GM18861 (cell line): ENCODE measurements around the gene ATP1A2.

Source experiments
- ATAC-seq: cut with Tn5 transposase; IDR thresholded peaks from one replicate; pipeline ENCODE4 v1.9.1; 2021; ENCODE audit not compliant: unreplicated experiment

The ATP1A2 gene

GRCh38 chr1:160115545-160116282 is at the start of gene ATP1A2:
Gene ATP1A2, plus strand, starts transcription at chr1:160115759. Its CDS starts 103 bp downstream, at chr1:160115862.
- no peak for ATAC-seq

- ATAC-seq = no peak
Measured at GRCh38 chr1:160066829-160067745, 48.5 kb upstream of the ATP1A2 start.

- no peak for ATAC-seq
Measured at GRCh38 chr1:160068225-160068624, 47.3 kb upstream of the ATP1A2 start.

- no peak for ATAC-seq
Measured at GRCh38 chr1:160069460-160070231, 45.9 kb upstream of the ATP1A2 start, which contains the start of gene KCNJ10. Gene KCNJ10, minus strand, starts transcription at chr1:160070160. Its CDS starts 27,628 bp downstream, at chr1:160042532.

GRCh38 chr1:160070243-160071163 is 45.1 kb upstream of the ATP1A2 start:
- no peak for ATAC-seq

GRCh38 chr1:160071289-160071688 is 44.3 kb upstream of the ATP1A2 start:
- ATAC-seq = no peak

- no peak for ATAC-seq
Measured at GRCh38 chr1:160074865-160075264, 40.7 kb upstream of the ATP1A2 start.

- no peak for ATAC-seq
Measured at GRCh38 chr1:160075836-160076235, 39.7 kb upstream of the ATP1A2 start.

GRCh38 chr1:160076295-160076694 is 39.3 kb upstream of the ATP1A2 start:
- no peak for ATAC-seq

GRCh38 chr1:160077486-160077885 is 38.1 kb upstream of the ATP1A2 start:
- ATAC-seq = no peak

GRCh38 chr1:160078512-160079195 is 36.9 kb upstream of the ATP1A2 start:
- ATAC-seq = no peak

- ATAC-seq = no peak
Measured at GRCh38 chr1:160079448-160079847, 36.1 kb upstream of the ATP1A2 start.

- no peak for ATAC-seq
Measured at GRCh38 chr1:160080381-160081100, 35.0 kb upstream of the ATP1A2 start.

GRCh38 chr1:160081261-160081936 is 34.2 kb upstream of the ATP1A2 start, which contains the start of gene KCNJ9:
Gene KCNJ9, plus strand, starts transcription at chr1:160081538. Its CDS starts 2,493 bp downstream, at chr1:160084031.
- no peak for ATAC-seq

GRCh38 chr1:160082487-160082886 is 33.1 kb upstream of the ATP1A2 start:
- ATAC-seq = no peak

GRCh38 chr1:160082926-160083325 is 32.6 kb upstream of the ATP1A2 start:
- ATAC-seq = no peak

- peak; percentile 60 for ATAC-seq
Measured at GRCh38 chr1:160083968-160084770, 31.4 kb upstream of the ATP1A2 start.
